ENCODE data around the gene MILR1.

MILR1 gene

DNA sequence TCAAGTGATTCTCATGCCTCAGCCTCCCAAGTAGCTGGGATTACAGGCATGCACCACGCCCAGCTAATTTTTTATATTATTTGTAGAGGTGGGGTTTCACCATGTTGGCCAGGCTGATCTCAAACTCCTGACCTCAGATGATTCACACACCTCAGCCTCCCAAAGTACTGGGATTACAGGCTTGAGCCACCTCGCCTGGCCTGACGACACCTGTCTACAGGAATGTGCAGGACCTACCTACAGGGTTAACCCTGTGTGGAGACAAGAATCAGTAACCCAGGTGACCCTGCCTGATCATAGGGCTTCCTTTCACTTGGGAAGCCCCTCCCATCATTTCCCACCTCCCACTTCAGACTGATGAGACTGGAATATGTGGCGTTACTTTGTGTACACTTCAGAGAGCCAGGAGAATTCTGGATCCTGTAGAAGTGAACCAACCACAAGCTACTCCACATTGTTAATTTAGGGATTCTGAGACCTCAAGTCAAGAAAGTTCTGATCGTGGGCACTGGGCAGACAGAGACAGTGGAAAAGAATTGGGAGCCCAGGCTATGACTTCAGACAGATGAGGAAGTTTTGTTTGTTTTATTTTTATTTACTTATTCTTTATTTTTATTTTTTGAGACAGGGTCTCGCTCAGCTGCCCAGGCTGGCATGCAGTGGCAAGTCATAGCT, 5.7 kb upstream of the MILR1 start:
- no peak overlapping the region for H3K27ac ChIP-seq
- no peak for TF ChIP-seq ZFX (IDR thresholded peaks at IDR 0.05; ENCODE audit: borderline replicate concordance)
- TF ChIP-seq, protein P1, sequence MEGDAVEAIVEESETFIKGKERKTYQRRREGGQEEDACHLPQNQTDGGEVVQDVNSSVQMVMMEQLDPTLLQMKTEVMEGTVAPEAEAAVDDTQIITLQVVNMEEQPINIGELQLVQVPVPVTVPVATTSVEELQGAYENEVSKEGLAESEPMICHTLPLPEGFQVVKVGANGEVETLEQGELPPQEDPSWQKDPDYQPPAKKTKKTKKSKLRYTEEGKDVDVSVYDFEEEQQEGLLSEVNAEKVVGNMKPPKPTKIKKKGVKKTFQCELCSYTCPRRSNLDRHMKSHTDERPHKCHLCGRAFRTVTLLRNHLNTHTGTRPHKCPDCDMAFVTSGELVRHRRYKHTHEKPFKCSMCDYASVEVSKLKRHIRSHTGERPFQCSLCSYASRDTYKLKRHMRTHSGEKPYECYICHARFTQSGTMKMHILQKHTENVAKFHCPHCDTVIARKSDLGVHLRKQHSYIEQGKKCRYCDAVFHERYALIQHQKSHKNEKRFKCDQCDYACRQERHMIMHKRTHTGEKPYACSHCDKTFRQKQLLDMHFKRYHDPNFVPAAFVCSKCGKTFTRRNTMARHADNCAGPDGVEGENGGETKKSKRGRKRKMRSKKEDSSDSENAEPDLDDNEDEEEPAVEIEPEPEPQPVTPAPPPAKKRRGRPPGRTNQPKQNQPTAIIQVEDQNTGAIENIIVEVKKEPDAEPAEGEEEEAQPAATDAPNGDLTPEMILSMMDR (IDR thresholded peaks at IDR 0.05): no peak

DNA sequence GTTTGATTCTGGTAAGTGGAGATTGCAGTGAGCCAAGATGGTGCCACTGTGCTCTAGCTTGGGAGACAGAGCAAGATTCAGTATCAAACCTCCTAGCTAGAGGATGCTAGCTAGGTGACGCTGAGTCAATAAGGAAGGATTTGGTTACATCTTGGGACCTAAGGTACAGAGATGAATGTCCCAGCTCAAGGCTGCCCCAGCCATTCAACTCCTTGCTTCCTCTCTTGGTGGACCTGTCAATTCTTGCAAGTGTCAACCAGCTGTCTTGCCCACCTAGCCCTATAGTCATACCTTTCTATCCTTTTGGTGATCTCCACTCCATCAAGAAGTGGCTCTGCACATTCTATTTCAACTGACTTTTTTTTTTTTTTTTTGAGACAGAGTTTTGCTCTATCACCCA, 1.4 kb upstream of the MILR1 start:
- TF ChIP-seq, protein P1 (IDR thresholded peaks at IDR 0.05): no peak
- TF ChIP-seq ZFX (IDR thresholded peaks at IDR 0.05; ENCODE audit: borderline replicate concordance): no peak
- no peak overlapping the region for H3K27ac ChIP-seq

DNA sequence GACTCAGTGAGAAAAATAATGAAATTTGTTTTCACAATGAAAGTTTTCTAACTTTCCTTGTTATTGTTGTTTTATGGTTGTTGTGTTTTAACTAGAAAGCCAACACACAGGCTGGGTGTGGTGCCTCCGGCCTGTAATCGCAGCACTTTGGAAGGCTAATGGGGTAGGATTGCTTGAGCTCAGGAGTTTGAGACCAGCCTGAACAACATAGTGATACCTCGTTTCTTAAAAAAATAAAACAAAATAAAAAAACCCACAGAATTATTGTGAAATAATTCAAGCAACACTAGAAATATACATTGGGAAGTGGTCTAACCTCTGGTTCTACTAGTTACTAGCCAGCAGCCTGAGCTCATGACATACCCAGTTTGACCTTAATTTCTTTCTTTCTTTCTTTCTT, 630 bp downstream of the MILR1 start:
- TF ChIP-seq ZFX (IDR thresholded peaks at IDR 0.05; ENCODE audit: borderline replicate concordance): no peak
- TF ChIP-seq, protein P1 (IDR thresholded peaks at IDR 0.05): no peak
- no peak overlapping the region for H3K27ac ChIP-seq

DNA sequence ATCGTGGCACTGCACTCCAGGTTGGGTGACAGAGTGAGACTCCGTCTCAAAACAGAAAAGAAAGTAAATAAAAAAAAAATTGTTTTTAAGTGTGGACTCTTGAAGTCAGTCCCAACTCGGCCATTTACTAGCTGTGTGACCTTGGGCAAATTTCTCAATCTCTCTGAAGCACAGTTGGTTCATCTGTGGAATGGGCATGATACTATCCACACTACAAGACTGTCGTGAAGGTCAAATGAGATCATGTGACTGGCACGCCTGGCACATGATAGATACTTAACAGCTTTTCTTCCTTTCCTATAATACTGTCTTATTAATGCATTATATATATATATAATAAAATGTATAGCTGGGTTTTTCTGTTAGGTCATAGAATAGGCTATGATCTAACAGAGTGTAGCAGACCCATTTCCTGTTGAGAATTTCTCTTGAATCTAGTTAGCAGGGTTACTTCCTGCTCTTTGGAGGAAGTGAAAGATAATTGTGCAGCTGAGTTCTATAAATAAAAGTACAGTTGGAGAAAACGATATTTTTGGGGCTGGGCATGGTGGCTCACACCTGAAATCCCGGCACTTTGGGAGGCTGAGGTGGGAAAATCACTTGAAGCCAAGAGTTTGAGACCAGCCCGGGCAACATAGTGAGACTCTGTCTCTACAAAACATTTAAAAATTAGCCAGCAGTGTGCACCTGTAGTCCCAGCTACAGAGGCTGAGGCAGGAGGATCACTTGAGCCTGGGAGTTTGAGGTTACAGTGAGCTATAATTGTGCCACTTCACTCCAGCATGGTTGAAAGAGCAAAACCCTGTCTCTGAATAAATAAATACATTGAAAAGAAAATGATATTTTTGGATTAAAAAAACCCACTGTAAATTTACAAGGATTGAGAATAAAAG, 7.3 kb downstream of the MILR1 start:
- no peak overlapping the region for H3K27ac ChIP-seq
- no peak for TF ChIP-seq ZFX (IDR thresholded peaks at IDR 0.05; ENCODE audit: borderline replicate concordance)
- TF ChIP-seq, protein P1 (IDR thresholded peaks at IDR 0.05): no peak

DNA sequence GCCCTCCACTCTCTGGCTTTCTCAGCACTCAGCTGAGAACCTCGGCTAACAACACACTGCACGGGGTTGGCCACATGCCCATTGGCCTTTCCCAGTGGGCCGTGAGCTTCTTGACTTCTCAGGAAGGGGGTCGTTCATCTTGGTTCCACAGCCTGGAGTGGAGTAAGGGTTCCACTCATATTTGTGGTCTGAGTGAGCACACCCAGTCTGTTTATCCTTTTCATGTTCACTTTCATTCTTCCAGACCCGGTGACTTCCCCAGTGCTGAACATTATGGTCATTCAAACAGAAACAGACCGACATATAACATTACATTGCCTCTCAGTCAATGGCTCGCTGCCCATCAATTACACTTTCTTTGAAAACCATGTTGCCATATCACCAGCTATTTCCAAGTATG, 8.2 kb downstream of the MILR1 start:
- no peak for TF ChIP-seq ZFX (IDR thresholded peaks at IDR 0.05; ENCODE audit: borderline replicate concordance)
- TF ChIP-seq, protein P1 (IDR thresholded peaks at IDR 0.05): no peak
- H3K27ac ChIP-seq: no peak overlapping the region

DNA sequence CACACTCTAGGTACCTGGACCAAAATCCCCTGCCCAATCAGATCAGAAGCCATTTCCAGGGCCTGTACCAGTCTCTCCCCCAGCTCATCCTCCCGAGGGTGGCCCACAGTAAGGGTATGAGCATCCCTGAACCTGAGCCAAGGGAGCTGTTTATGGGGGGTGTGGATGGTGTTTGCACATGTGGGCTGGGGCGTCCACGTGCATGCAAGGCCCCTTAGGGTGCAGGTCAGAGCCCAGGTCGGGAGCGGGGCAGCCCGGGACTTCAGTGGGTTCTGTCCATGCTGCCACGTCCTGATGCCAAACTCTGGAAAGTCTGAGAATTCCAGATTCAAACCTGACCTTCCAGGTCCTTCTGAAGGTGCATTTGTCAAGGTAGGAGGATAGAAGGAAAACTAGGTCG, 9.8 kb downstream of the MILR1 start:
- H3K27ac ChIP-seq: no peak overlapping the region

More for the DNA sequence above, 9.8 kb downstream of the MILR1 start:
- TF ChIP-seq ZFX (IDR thresholded peaks at IDR 0.05; ENCODE audit: borderline replicate concordance): no peak
- TF ChIP-seq, protein P1 (IDR thresholded peaks at IDR 0.05): no peak
